Liver (tissue), 9 donors: ENCODE data around the gene PHLDB2. TPM values are rescaled to one million over a fixed set of nuclear protein-coding genes. Genes with fewer than 3 reads are reported as not detected.

Experiments
- DNase-seq: peaks from one replicate; pipeline ENCODE4 v3.0.0-alpha.2; 2017; ENCODE audit warnings: low spot score
- H3K27ac ChIP-seq, 2 donors: one replicate each; pipeline ENCODE4 v1.7.0; 2013; ENCODE audit warnings: inconsistent platforms in 2 of 2, low read length in 2 of 2, control low read depth in 1 of 2, low read depth in 1 of 2, mild to moderate bottlenecking in 1 of 2
- H3K27me3 ChIP-seq, 4 donors: one replicate each; pipeline versions ENCODE4 v1.6.1 to v1.7.0; 2013; ENCODE audit warnings: low read length in 3 of 4, inconsistent platforms in 1 of 4, mild to moderate bottlenecking in 1 of 4, moderate library complexity in 1 of 4; ENCODE audit not compliant: control insufficient read depth in 4 of 4, insufficient read depth in 4 of 4
- H3K36me3 ChIP-seq, 4 donors: one replicate each; pipeline versions ENCODE4 v1.6.1 to v1.7.0; 2013; ENCODE audit warnings: low read length in 3 of 4, mild to moderate bottlenecking in 3 of 4, low read depth in 1 of 4, moderate library complexity in 1 of 4; ENCODE audit not compliant: control insufficient read depth in 4 of 4, insufficient read depth in 3 of 4
- H3K4me1 ChIP-seq, 4 donors: one replicate each; pipeline versions ENCODE4 v1.6.1 to v1.7.0; 2013; ENCODE audit warnings: low read length in 3 of 4, mild to moderate bottlenecking in 3 of 4, moderate library complexity in 1 of 4; ENCODE audit not compliant: control insufficient read depth in 4 of 4, insufficient read depth in 4 of 4
- H3K4me3 ChIP-seq, 3 donors: one replicate each; pipeline versions ENCODE4 v1.6.1 to v1.7.0; 2013; ENCODE audit warnings: low read length in 3 of 3, control low read depth in 1 of 3, low read depth in 1 of 3, mild to moderate bottlenecking in 1 of 3
- H3K9ac ChIP-seq, 2 donors: one replicate each; pipeline ENCODE4 v1.7.0; 2013; ENCODE audit warnings: low read length in 2 of 2, mild to moderate bottlenecking in 2 of 2, moderate library complexity in 2 of 2, control low read depth in 1 of 2, low read depth in 1 of 2
- H3K9me3 ChIP-seq, 4 donors: one replicate each; pipeline versions ENCODE4 v1.6.1 to v1.7.0; 2013; ENCODE audit warnings: low read length in 3 of 4; ENCODE audit not compliant: control insufficient read depth in 4 of 4
- EGR1 ChIP-seq, 2 donors: IDR thresholded peaks; 2 replicates each; pipeline ENCODE4 v1.6.1; 2016 to 2018; ENCODE audit warnings: antibody characterized with exemption in 2 of 2, low read depth in 2 of 2
- FOXA2 ChIP-seq: IDR thresholded peaks from 2 replicates; pipeline ENCODE4 v1.6.1; 2016; ENCODE audit warnings: antibody characterized with exemption
- GABPA ChIP-seq, 2 donors: IDR thresholded peaks in 1 of 2; conservative IDR thresholded peaks in 1 of 2; 2 replicates each; pipeline ENCODE4 v1.6.1; 2016; ENCODE audit warnings: antibody characterized with exemption in 2 of 2, mild to moderate bottlenecking in 1 of 2, moderate library complexity in 1 of 2
- HNF4A ChIP-seq, 2 donors: conservative IDR thresholded peaks; 2 replicates each; pipeline ENCODE4 v1.6.1; 2016; ENCODE audit warnings: antibody characterized with exemption in 2 of 2, mild to moderate bottlenecking in 2 of 2
- HNF4G ChIP-seq: IDR thresholded peaks from 2 replicates; pipeline ENCODE4 v1.6.1; 2016; ENCODE audit warnings: antibody characterized with exemption
- JUND ChIP-seq, 2 donors: IDR thresholded peaks; 2 replicates each; pipeline ENCODE4 v1.6.1; 2016; ENCODE audit warnings: antibody characterized with exemption in 2 of 2
- NR2F2 ChIP-seq: IDR thresholded peaks from 2 replicates; pipeline ENCODE4 v1.6.1; 2016; ENCODE audit warnings: antibody characterized with exemption
- RAD21 ChIP-seq, 2 donors: IDR thresholded peaks; 2 replicates each; pipeline ENCODE4 v1.6.1; 2016; ENCODE audit warnings: antibody characterized with exemption in 2 of 2, mild to moderate bottlenecking in 2 of 2
- RXRA ChIP-seq, 2 donors: IDR thresholded peaks; 2 replicates each; pipeline ENCODE4 v1.6.1; 2017 to 2018; ENCODE audit warnings: antibody characterized with exemption in 2 of 2, mild to moderate bottlenecking in 1 of 2
- SP1 ChIP-seq: IDR thresholded peaks from 2 replicates; pipeline ENCODE4 v1.6.1; 2018; ENCODE audit warnings: antibody characterized with exemption, mild to moderate bottlenecking
- TAF1 ChIP-seq: conservative IDR thresholded peaks from 2 replicates; pipeline ENCODE4 v1.6.1; 2016; ENCODE audit warnings: antibody characterized with exemption, mild to moderate bottlenecking
- YY1 ChIP-seq: IDR thresholded peaks from 2 replicates; pipeline ENCODE4 v1.6.1; 2016; ENCODE audit warnings: antibody characterized with exemption, mild to moderate bottlenecking
- WGBS: extraction: QIAGEN DNeasy Blood & Tissue Kit; methylation state at CpG from one replicate; pipeline ENCODE4 v1.1.7; 2013; 5-methylcytosine and 5-hydroxymethylcytosine counted together
- polyA plus RNA-seq, 2 donors: library from polyadenylated mRNA; stranded (reverse) in 1 of 2; unstranded in 1 of 2; fragments of 200-250 nt in 1 of 2; fragments of >200 nt in 1 of 2; fragmentation: Nextera tagmentation in 1 of 2; extraction: Ambion mirVana in 1 of 2; gene quantifications; one replicate each; pipeline versions ENCODE4 v1.2.1 to v1.2.3, GENCODE V29; 2013 to 2015
- total RNA-seq, 2 donors: library from RNA; depleted of rRNA; stranded (reverse); fragments of >200 nt; gene quantifications; one replicate each; pipeline ENCODE4 v1.2.3, GENCODE V29; 2014
- TF ChIP-seq, protein P1 (sequence below): IDR thresholded peaks from 2 replicates; pipeline ENCODE4 v1.6.1; 2016; ENCODE audit warnings: antibody characterized with exemption, mild to moderate bottlenecking
- TF ChIP-seq, protein P2 (sequence below): IDR thresholded peaks from 2 replicates; pipeline ENCODE4 v1.6.1; 2016; ENCODE audit warnings: antibody characterized with exemption
- TF ChIP-seq, protein P3 (sequence below): IDR thresholded peaks from 2 replicates; pipeline ENCODE4 v1.6.1; 2016; ENCODE audit warnings: antibody characterized with exemption
- TF ChIP-seq, protein P4 (sequence below): fragments of 150-350 bp; IDR thresholded peaks from 2 replicates; pipeline ENCODE4 v1.5.1; 2017; ENCODE audit warnings: improper control_type of control experiment, low read depth, low read length; ENCODE audit not compliant: missing input control
- TF ChIP-seq, protein P5 (sequence below): IDR thresholded peaks from 2 replicates; pipeline ENCODE4 v1.6.1; 2016; ENCODE audit warnings: antibody characterized with exemption
- donor health status: healthy.
- donor health status: healthy.
- donor health status: healthy.
- donor health status: healthy.
- donor health status: healthy.

Gene PHLDB2
- total and polyA plus RNA-seq, 4 donors = 9.7 to 42.9 (median 22.2) TPM

DNA sequence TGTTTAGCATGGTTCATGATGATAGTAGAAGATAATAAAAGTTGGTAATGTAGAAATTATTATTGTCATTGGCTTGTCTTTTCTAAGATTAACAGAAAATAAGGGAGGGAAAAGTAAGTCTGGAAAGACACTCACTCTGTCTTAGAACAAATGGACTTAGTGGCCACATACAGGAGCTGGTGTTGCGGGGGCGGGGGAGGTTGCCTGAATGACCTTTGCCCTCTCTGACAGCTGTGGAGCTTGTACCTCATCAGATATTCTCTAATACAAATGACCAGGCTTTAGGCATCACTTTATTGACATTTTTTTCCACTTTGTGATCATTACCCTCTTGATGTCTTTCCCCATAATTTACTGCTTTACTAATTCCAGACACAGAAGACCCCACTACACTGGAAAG lies 145.6 kb downstream of the PHLDB2 start:
- Histone ChIP-seq H3K36me3 (no peaks in the 10 kb centered on the region), H3K9me3 (no peaks in the 10 kb centered on the region), H3K4me3 (no peak overlapping the region), H3K27ac (no peak overlapping the region), H3K4me1 (peaks cover 2 to 17% (median 11%) of the 10 kb centered on the region in 4 donors), H3K9ac (no peak overlapping the region), H3K27me3 (peaks cover 0 to 3% (median 0%) of the 10 kb centered on the region in 4 donors)
- DNase-seq = peak; percentile 42
- WGBS = 51% methylated on average over 2 of the region's 2 CpGs
- TF ChIP-seq, protein P1, sequence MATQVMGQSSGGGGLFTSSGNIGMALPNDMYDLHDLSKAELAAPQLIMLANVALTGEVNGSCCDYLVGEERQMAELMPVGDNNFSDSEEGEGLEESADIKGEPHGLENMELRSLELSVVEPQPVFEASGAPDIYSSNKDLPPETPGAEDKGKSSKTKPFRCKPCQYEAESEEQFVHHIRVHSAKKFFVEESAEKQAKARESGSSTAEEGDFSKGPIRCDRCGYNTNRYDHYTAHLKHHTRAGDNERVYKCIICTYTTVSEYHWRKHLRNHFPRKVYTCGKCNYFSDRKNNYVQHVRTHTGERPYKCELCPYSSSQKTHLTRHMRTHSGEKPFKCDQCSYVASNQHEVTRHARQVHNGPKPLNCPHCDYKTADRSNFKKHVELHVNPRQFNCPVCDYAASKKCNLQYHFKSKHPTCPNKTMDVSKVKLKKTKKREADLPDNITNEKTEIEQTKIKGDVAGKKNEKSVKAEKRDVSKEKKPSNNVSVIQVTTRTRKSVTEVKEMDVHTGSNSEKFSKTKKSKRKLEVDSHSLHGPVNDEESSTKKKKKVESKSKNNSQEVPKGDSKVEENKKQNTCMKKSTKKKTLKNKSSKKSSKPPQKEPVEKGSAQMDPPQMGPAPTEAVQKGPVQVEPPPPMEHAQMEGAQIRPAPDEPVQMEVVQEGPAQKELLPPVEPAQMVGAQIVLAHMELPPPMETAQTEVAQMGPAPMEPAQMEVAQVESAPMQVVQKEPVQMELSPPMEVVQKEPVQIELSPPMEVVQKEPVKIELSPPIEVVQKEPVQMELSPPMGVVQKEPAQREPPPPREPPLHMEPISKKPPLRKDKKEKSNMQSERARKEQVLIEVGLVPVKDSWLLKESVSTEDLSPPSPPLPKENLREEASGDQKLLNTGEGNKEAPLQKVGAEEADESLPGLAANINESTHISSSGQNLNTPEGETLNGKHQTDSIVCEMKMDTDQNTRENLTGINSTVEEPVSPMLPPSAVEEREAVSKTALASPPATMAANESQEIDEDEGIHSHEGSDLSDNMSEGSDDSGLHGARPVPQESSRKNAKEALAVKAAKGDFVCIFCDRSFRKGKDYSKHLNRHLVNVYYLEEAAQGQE = no peak
- TF ChIP-seq HNF4A (conservative IDR thresholded peaks at IDR 0.05) (peak; percentile 74 to 80), HNF4G (peak; percentile 11), SP1 (peak; percentile 58), EGR1 (IDR thresholded peaks at IDR 0.05; ENCODE audit: low read depth in 2 of 2) (peak; percentile 94 to 95), RXRA (IDR thresholded peaks at IDR 0.05) (peak in 1 of 2 donors; percentile 17)
- TF ChIP-seq, protein P2, sequence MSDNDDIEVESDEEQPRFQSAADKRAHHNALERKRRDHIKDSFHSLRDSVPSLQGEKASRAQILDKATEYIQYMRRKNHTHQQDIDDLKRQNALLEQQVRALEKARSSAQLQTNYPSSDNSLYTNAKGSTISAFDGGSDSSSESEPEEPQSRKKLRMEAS = no peak
- TF ChIP-seq, protein P3, sequence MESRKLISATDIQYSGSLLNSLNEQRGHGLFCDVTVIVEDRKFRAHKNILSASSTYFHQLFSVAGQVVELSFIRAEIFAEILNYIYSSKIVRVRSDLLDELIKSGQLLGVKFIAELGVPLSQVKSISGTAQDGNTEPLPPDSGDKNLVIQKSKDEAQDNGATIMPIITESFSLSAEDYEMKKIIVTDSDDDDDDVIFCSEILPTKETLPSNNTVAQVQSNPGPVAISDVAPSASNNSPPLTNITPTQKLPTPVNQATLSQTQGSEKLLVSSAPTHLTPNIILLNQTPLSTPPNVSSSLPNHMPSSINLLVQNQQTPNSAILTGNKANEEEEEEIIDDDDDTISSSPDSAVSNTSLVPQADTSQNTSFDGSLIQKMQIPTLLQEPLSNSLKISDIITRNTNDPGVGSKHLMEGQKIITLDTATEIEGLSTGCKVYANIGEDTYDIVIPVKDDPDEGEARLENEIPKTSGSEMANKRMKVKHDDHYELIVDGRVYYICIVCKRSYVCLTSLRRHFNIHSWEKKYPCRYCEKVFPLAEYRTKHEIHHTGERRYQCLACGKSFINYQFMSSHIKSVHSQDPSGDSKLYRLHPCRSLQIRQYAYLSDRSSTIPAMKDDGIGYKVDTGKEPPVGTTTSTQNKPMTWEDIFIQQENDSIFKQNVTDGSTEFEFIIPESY = no peak

DNA sequence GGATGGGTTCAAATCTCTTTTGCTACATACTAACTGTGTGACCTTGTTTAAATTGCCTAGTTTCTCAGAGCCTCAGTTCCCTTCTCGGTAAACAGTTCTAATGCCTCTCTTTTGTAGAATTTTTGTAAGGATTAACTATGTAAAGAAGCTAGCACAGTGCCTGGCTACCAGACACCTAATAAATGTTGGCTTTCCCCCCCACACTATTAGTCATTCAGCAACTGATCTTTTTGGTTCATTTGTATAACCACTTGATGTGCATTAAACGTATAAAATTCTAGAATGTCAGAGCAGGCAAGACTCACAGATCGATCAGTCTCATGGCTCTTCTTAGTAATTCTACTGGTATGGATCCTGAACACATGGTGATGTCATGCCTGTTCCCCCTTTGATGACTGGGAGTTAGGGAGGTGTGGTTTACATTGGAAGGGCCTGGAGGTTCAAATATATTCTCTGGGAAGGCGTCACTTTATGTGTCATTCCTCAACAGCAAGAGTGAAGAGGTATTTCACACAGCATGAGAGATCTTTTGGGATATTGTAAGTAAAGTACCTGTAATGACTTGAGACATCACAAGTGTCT lies 146.1 kb downstream of the PHLDB2 start:
- 67% methylated on average over 4 of the region's 4 CpGs for WGBS
- Histone ChIP-seq H3K27ac (no peak overlapping the region), H3K27me3 (peaks cover 0 to 2% (median 0%) of the 10 kb centered on the region in 4 donors), H3K36me3 (no peaks in the 10 kb centered on the region), H3K9ac (no peak overlapping the region), H3K4me1 (peaks cover 2 to 17% (median 11%) of the 10 kb centered on the region in 4 donors), H3K9me3 (no peaks in the 10 kb centered on the region), H3K4me3 (no peak overlapping the region)
- DNase-seq = no peak
- TF ChIP-seq YY1 (no peak), HNF4G (no peak), FOXA2 (no peak), NR2F2 (no peak)
- TF ChIP-seq, protein P2 = no peak

DNA sequence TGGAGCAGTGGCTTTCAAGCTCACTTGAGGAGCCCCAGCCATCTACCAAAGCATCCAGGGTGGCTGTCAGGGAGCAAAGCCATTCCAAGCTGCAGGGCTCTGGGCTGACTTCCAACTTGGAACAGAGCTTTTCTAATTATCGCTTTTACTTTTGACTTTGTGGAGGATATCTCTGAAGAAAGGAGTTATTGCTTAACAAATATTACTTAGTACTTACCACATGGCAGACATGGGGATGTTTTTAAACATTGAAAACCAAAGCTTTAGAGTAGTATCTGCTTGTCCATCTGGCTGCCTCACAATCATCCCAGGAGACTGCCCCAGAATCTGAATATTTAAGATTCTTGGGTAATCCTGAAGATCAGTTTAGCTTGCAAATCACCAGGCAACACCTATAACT lies 148.6 kb downstream of the PHLDB2 start:
- H3K36me3 ChIP-seq = no peaks in the 10 kb centered on the region
- no peak overlapping the region for H3K27ac ChIP-seq
- 30% methylated on average over 1 of the region's 1 CpG for WGBS
- H3K9ac ChIP-seq = no peak overlapping the region
- no peaks in the 10 kb centered on the region for H3K27me3 ChIP-seq
- TF ChIP-seq JUND (IDR thresholded peaks at IDR 0.05) = no peak
- no peak for TF ChIP-seq HNF4G
- TF ChIP-seq YY1 = no peak
- no peak for TF ChIP-seq RXRA (IDR thresholded peaks at IDR 0.05)
- no peak for TF ChIP-seq NR2F2
- TF ChIP-seq RAD21 (IDR thresholded peaks at IDR 0.05) = no peak
- TF ChIP-seq, protein P2 = no peak
- TF ChIP-seq, protein P4, sequence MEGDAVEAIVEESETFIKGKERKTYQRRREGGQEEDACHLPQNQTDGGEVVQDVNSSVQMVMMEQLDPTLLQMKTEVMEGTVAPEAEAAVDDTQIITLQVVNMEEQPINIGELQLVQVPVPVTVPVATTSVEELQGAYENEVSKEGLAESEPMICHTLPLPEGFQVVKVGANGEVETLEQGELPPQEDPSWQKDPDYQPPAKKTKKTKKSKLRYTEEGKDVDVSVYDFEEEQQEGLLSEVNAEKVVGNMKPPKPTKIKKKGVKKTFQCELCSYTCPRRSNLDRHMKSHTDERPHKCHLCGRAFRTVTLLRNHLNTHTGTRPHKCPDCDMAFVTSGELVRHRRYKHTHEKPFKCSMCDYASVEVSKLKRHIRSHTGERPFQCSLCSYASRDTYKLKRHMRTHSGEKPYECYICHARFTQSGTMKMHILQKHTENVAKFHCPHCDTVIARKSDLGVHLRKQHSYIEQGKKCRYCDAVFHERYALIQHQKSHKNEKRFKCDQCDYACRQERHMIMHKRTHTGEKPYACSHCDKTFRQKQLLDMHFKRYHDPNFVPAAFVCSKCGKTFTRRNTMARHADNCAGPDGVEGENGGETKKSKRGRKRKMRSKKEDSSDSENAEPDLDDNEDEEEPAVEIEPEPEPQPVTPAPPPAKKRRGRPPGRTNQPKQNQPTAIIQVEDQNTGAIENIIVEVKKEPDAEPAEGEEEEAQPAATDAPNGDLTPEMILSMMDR = no peak
- TF ChIP-seq SP1 = no peak
- no peak for TF ChIP-seq GABPA (IDR thresholded peaks at IDR 0.05 in 1 of 2, conservative IDR thresholded peaks at IDR 0.05 in 1 of 2)
- TF ChIP-seq, protein P5, sequence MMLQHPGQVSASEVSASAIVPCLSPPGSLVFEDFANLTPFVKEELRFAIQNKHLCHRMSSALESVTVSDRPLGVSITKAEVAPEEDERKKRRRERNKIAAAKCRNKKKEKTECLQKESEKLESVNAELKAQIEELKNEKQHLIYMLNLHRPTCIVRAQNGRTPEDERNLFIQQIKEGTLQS = no peak
- TF ChIP-seq TAF1 = no peak
- no peak for DNase-seq
- peaks cover 2 to 17% (median 11%) of the 10 kb centered on the region in 4 donors for H3K4me1 ChIP-seq
- H3K4me3 ChIP-seq = no peak overlapping the region
- H3K9me3 ChIP-seq = no peaks in the 10 kb centered on the region
